Psoas muscle (tissue), 8 donors: ENCODE data around the gene SRPK2. TPM values are rescaled to one million over a fixed set of nuclear protein-coding genes. Genes with fewer than 3 reads are reported as not detected.
"Not testable (repeated sequence)": the region's sequence is repeated elsewhere in the genome, so short reads cannot be mapped to it uniquely, and the experiment has no call there.

Experiments used
- ATAC-seq, 4 donors: fragments of 200-7000 bp; cut with Tn5 transposase; one replicate each; pipeline ENCODE4 v1.9.1; 2020; ENCODE audit warnings: moderate library complexity in 3 of 4, mild to moderate bottlenecking in 2 of 4
- DNase-seq, 2 donors: peaks; one replicate each; pipeline ENCODE4 v3.0.0-alpha.2; 2020
- H3K27ac ChIP-seq: fragments of 200-600 bp; one replicate; pipeline ENCODE4 v1.8.0; 2022
- H3K27me3 ChIP-seq, 3 donors: fragments of 200-600 bp in 1 of 3; one replicate each; pipeline versions ENCODE4 v1.6.1 to v1.8.0; 2013 to 2022; ENCODE audit warnings: low read length in 2 of 3, mild to moderate bottlenecking in 2 of 3, moderate library complexity in 1 of 3; ENCODE audit not compliant: insufficient read depth in 3 of 3
- H3K36me3 ChIP-seq, 2 donors: fragments of 200-600 bp in 1 of 2; one replicate each; pipeline versions ENCODE4 v1.6.1 to v1.8.0; 2013 to 2022; ENCODE audit warnings: low read depth in 1 of 2, mild to moderate bottlenecking in 1 of 2, moderate library complexity in 1 of 2; ENCODE audit not compliant: insufficient read depth in 1 of 2
- H3K4me1 ChIP-seq: fragments of 200-600 bp; one replicate; pipeline ENCODE4 v1.8.0; 2022
- H3K4me3 ChIP-seq: fragments of 200-600 bp; one replicate; pipeline ENCODE4 v1.8.0; 2022; ENCODE audit warnings: mild to moderate bottlenecking
- H3K9me3 ChIP-seq: fragments of 200-600 bp; one replicate; pipeline ENCODE4 v1.8.0; 2022
- CTCF ChIP-seq: fragments of 200-600 bp; IDR thresholded peaks from one replicate; pipeline ENCODE4 v1.8.0; 2022; ENCODE audit warnings: antibody characterized with exemption
- WGBS, 3 donors: extraction: QIAGEN DNeasy Blood & Tissue Kit; methylation state at CpG; one replicate each; pipeline versions ENCODE4 v1.1.6 to v1.1.7; 2013; 5-methylcytosine and 5-hydroxymethylcytosine counted together
- intact Hi-C, 2 donors: fragments of 100-400 bp; cut with DNase I; formaldehyde crosslinking; loops; one replicate each; pipeline versions ENCODE4 v1.11.0 to v1.14.2; 2022
- polyA plus RNA-seq, 3 donors: library from polyadenylated mRNA; stranded (reverse); fragments of 200-250 nt; gene quantifications; one replicate each; pipeline ENCODE4 v1.2.3, GENCODE V29; 2013
- total RNA-seq, 4 donors: library from RNA; stranded (reverse); fragmentation: NEBNext Ultra II Directional in 2 of 4; extraction: Animal tissue kit (Norgen Biotek cat#: 25700) in 2 of 4; gene quantifications; one replicate each; pipeline versions ENCODE4 v1.2.1 to v1.2.4, GENCODE V29; 2021 to 2023
- donor health status: healthy with polysubstance abuse.
- donor health status: DM: no; HTN: no; CAD: no; lungs with moderate emphysema.
- donor health status: Bipolar disorder and iron deficiency.
- donor health status: healthy.
- donor health status: DM: yes; HTN: yes; CAD: no.
- donor health status: DM: no; HTN: no; CAD: no.
- donor health status: DM: no; HTN: no; CAD: no.
- donor health status: DM: yes; HTN: yes; CAD: no.

SRPK2 gene
- total and polyA plus RNA-seq, 7 donors, result 12.7 to 51.3 (median 33.2) TPM

- Histone ChIP-seq H3K9me3 (no peaks in the 10 kb centered on the region), H3K4me3 (no peak overlapping the region), H3K36me3 (no peaks in the 10 kb centered on the region), H3K4me1 (no peaks in the 10 kb centered on the region), H3K27me3 (no peaks in the 10 kb centered on the region), H3K27ac (no peak overlapping the region)
- TF ChIP-seq CTCF, result no peak
- no peak for DNase-seq
- no peak for ATAC-seq
- WGBS, 3 donors, result 84 to 91% (median 90%) methylated on average over 2 of the region's 2 CpGs
- intact Hi-C loops, result no loop called here
Measured at GRCh38 chr7:105367458-105367857, 21.3 kb downstream of the SRPK2 start.

GRCh38 chr7:105365541-105366534, 22.9 kb downstream of the SRPK2 start:
- intact Hi-C loops, result no loop called here
- ATAC-seq (no peak), DNase-seq (no peak)
- peaks cover 7% of the 10 kb centered on the region for H3K9me3 ChIP-seq
- no peaks in the 10 kb centered on the region for H3K4me1 ChIP-seq
- 96 to 97% (median 97%) methylated on average over 25 of the region's 25 CpGs for WGBS, 3 donors
- no peak overlapping the region for H3K27ac ChIP-seq
- no peak for TF ChIP-seq CTCF
- H3K4me3 ChIP-seq, result no peak overlapping the region
- H3K36me3 ChIP-seq, result no peaks in the 10 kb centered on the region
- H3K27me3 ChIP-seq, result no peaks in the 10 kb centered on the region

GRCh38 chr7:105364684-105365083, 24.0 kb downstream of the SRPK2 start:
- 98 to 100% (median 99%) methylated on average over 3 of the region's 3 CpGs for whole genome bisulfite sequencing, 3 donors
- DNase-seq (no peak), ATAC-seq (no peak)
- Histone ChIP-seq H3K4me1 (no peaks in the 10 kb centered on the region), H3K9me3 (peaks cover 7% of the 10 kb centered on the region), H3K4me3 (no peak overlapping the region), H3K27me3 (no peaks in the 10 kb centered on the region), H3K36me3 (no peaks in the 10 kb centered on the region), H3K27ac (no peak overlapping the region)
- no peak for TF ChIP-seq CTCF
- intact Hi-C loops, result no loop called here

- H3K4me3 ChIP-seq, H3K9me3 ChIP-seq, H3K27me3 ChIP-seq, ATAC-seq, H3K4me1 ChIP-seq, DNase-seq, intact Hi-C loops, H3K27ac ChIP-seq, H3K36me3 ChIP-seq: not testable (repeated sequence)
- WGBS, 3 donors, result 98 to 99% (median 99%) methylated on average over 6 of the region's 6 CpGs
Measured at GRCh38 chr7:105363657-105364056, 25.1 kb downstream of the SRPK2 start.

GRCh38 chr7:105362685-105363084, 26.0 kb downstream of the SRPK2 start:
- H3K4me1 ChIP-seq, H3K27me3 ChIP-seq, H3K27ac ChIP-seq, H3K9me3 ChIP-seq, intact Hi-C loops, ATAC-seq, H3K4me3 ChIP-seq, H3K36me3 ChIP-seq, DNase-seq: not testable (repeated sequence)
- WGBS, 3 donors, result 93 to 98% (median 96%) methylated on average over 5 of the region's 5 CpGs

GRCh38 chr7:105361995-105362394, 26.7 kb downstream of the SRPK2 start:
- DNase-seq, H3K4me3 ChIP-seq, H3K4me1 ChIP-seq, H3K36me3 ChIP-seq, H3K27ac ChIP-seq, ATAC-seq, H3K9me3 ChIP-seq, intact Hi-C loops, H3K27me3 ChIP-seq: not testable (repeated sequence)
- WGBS, 3 donors, result 97 to 98% (median 97%) methylated on average over 8 of the region's 8 CpGs

- H3K4me1 ChIP-seq, result peaks cover 17% of the 10 kb centered on the region
- ATAC-seq, intact Hi-C loops: not testable (repeated sequence)
Measured at GRCh38 chr7:105360149-105360548, 28.6 kb downstream of the SRPK2 start.

More at GRCh38 chr7:105360149-105360548, 28.6 kb downstream of the SRPK2 start:
- 87 to 94% (median 93%) methylated on average over 2 of the region's 2 CpGs for WGBS, 3 donors
- not testable (repeated sequence) for H3K4me3 ChIP-seq, H3K36me3 ChIP-seq, H3K27me3 ChIP-seq, DNase-seq, H3K9me3 ChIP-seq, H3K27ac ChIP-seq
